ENCODE data around the gene RGL2.

GRCh38 chr6:33316603-33317418 lies 18.1 kb upstream of the RGL2 start:
- TF ChIP-seq GATA3 (IDR thresholded peaks at IDR 0.05; ENCODE audit: low read depth, low read length) (no peak), GATA2 (IDR thresholded peaks at IDR 0.05; ENCODE audit: low read depth, low read length) (no peak)

Data from SH-SY5Y (cell line).